ENCODE results near the gene CARD19.
"Not testable (repeated sequence)": the region's sequence is repeated elsewhere in the genome, so short reads cannot be mapped to it uniquely, and the experiment has no call there.

Gene CARD19

DNA sequence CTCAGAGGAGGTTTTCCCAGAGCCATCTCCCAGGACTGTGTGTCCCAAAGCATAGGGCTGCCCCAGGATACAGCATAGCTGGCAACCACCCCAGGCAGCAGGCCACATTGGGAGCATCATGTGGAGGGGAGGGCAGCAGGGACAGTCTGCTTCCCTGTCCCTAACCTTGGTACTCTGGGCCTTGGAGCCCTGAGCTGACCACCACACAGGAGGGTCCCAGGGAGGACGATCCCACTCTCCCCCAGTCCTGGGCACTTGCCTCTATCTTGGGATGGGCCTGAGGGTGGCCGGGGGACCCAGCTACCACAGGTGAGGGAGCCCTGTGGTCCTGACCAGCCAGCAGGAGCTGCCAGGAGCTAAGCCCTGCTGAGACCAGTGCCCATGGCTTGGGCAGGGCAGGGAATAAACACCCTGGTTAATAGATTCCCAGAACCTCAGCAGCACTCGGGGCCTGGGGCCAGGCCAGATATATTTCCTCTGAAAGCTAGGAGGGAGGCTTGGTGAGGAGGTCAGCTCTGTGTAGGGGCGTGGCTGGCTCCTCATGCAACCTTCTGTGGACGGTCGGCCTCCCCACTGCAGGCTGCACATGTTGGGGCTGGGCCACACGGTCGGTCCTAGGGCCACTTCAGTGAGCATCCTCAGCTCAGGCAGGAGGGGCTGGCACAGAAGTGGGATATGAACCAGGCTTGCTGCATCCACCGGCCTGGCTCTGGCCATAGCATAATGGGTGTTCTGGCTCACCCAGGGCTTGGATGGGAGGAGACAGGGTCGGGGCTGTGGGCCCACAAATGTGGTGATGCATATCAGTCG, 33.9 kb downstream of the CARD19 start:
- in situ Hi-C loops (cut with MboI; ENCODE audit: low sequenced_read_pairs) = no loop called here

DNA sequence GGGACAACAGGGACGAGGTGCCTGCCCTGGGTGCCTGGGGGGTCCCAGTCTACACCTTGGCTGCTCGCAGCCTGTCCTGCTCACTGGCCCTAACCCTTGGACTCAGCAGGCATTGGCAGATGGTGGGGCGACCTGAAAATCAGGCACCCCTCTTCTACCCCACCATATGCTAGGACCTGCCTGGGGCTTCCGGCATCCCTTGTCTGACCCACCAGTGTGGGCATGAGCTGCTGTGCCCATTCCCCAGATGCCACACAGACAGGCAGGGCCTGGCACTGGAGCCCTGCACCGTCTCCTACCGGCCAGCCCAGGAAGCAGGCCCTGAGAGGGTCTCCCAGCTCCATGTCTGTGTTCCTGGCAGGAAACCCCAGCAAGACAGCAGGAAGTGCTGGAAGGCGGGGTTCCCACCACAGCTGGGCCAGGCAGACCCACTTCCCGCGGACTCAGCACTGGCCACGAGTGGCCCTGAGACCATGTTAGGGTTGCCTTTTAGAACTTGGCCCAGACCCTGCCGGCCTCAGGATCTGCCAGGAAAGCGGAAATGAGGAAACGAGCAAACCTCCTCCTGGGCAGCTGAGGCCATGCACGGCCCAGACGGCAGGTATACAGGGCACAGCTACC, 35.0 kb downstream of the CARD19 start:
- in situ Hi-C loops (cut with MboI; ENCODE audit: low sequenced_read_pairs) = no loop called here

DNA sequence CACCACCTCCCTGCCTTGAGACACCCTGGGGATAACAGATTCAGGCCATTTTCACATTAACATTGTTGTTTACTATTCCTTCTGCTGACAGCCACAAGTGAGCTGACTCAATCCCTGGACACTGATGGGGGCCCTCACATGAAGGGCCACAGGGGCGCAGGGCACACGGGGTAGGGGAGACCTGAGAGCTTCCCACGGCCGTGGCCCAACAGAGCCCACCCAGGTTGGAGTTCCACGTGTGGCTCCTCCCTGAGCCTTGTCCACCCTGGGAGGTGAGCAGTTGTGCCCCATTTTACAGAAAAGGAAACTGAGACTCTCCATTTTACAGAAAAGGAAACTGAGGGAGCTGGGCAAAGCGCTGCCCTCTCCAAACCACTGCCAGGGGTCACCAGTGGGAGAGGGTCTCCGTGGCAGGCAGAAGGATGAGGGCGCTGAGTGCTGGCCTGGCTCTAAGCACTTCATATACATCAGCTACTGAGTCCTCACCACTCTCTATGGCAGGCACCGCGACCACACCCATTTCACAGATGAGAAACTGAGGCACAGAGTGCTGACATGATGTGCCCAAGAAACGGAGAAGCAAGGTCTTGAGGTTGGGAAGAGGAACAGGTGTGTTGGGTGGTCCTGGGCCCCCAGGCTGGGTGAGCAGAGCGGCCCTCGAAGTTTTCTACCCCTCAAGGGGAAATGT, 35.7 kb downstream of the CARD19 start:
- in situ Hi-C loops (cut with MboI; ENCODE audit: low sequenced_read_pairs) = no loop called here

DNA sequence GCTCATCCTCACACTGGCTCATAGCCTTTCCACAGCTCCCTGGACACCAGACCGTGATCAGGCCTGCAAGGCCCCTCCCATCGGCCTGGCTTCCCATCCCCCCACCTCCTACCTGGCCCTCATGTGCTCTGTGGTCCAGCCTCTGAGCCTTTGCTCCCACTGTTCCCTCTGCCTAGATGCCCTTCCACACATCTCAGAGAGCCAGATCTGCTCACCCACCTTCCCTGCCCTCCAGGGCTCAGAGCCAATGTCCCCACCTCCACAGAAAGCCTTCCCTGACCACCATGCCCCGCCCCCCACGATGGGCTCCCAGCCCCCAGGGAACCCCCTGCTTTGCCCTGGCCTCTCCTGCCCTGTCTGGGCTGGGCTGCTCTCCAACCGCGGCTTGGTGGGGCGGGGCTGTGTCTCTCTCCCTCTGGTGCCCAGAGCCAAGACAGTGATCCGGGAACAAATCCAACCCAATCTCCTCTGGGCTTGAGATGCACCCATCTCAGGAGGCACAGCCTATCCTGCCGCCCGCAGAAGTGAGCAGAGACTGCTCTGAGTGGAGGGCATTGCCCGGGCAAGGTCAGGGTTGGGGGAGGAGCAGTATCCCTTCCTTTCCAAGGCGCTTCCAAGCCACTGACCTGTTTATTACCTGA, 36.4 kb downstream of the CARD19 start:
- in situ Hi-C loops (cut with MboI; ENCODE audit: low sequenced_read_pairs) = no loop called here

DNA sequence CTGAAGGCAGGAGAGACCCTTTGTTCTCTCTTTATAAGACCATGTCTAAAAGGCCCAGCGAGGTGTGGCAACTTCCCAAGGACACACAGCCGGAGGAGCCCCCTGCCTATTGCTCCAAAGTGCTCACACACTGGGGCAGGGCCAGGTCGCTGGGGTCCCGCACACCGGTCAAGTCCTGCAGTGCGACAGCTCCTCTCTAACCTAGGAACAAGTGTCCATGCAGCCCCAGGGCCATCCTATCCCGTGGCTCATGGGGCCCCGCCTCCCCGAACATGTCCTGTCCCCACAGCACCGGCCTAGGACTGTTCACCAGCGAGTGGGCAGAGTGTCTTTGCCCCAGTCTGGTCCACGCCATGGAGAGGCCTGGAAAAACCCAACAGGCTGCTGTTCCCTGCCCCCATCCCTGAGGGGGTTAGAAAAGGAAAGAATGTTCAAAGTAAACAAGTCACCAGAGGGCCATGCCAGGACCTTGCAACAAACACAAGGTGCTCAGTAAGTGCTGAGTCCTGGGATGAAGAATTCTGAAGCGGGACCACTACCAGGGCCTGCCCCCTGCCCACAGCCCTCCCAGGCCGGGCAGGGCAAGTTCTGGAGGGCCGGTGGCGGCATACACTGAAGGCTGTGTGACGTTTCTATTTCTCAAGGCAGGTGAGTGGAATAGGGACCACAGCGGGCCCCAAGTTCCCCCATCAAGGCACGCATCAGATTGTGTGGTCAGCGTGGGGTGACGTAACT, 37.1 kb downstream of the CARD19 start:
- in situ Hi-C loops (cut with MboI; ENCODE audit: low sequenced_read_pairs) = no loop called here

DNA sequence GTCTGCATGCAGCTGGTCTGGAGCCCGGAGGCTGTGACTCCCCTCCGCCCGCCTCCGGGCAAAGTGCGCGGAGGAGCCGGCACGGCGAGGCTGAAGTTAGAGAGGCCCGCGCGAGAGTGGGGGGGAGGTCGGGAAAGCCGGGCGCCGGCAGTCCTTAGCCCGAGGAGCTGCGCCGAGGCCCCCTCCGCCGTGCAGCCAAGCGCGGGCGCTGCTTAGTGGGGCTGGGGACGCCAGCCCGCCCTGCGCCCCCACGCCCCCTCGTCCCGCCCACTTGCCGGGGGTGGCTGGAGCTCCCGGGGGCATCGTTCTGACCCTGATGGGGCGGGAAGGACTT, 37.6 kb downstream of the CARD19 start:
- in situ Hi-C loops (cut with MboI; ENCODE audit: low sequenced_read_pairs) = no loop called here

DNA sequence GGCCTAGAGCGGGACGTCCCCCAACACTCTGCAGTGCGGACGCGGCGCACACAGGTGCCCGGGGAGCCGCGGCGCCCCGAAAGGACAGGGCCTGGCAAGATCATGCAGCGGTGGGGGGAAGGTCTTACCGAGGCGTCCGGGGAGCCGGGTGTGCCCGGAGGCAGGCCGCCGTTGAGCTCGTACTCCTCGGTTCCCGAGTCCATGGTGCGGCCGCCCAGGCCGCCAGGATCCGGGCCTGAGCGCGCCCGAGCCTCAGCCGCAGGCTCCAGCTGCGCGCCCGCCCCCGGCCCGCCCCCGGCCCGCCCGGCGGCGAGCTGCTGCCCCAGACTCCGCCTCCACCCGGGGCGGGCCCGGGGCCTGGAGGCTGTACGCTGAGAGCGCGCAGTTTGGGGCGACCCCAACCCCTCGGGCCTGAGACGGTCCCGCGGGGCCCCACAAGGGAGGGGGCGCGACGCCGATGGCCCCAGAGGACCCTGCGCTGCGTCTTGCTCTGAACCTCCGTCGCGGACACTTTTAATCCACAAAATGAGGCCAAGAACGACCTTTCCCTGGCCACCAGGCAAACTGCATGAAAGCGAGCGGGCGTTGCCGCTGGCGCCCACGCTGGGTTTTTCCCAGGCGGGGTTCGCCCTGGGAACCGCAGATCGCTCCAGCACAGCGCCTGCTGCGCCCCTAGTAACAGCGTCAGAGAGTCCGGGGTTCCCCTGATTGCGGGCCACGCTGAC, 38.2 kb downstream of the CARD19 start, which contains the start of gene NINJ1:
Gene NINJ1, minus strand, starts transcription at position 237 of the 725 bp plus-strand sequence. Its CDS starts 34 bp downstream, at position 203.
- in situ Hi-C loops (cut with MboI; ENCODE audit: low sequenced_read_pairs) = no loop called here

DNA sequence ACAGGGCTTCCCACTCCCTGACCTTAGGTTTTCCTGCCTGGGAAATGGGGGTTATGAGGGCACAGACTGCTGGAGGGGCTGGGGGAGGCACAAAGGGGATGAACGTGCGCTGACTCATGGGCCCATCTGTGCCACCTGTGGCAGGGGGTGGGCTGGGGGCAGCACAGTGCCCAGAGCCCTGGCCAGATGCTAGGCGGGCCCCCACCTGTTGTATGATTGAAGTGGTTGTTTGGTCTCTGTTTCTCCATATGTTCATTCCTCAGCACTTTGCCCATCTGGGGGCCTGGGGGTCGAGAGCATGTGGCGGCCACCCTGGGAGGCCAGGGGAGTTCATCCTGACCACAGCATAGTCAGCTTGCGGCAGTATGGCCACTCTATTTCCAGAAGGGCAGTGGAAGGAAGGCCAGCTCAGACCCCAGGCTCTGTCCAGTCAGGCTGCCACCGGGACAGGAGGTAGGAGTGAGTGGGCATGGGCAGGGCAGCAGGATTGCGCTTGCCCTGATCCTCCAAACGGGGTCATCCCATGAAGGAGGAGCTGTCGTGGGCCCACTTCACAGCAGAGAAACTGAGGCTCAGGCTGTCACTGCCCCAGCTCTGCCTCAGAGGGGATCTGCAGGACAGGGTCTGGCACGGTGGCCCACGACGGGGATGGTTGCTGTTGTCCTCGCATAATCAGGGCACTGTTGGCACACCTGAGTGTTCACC, 38.9 kb downstream of the CARD19 start:
- in situ Hi-C loops (cut with MboI; ENCODE audit: low sequenced_read_pairs) = no loop called here

DNA sequence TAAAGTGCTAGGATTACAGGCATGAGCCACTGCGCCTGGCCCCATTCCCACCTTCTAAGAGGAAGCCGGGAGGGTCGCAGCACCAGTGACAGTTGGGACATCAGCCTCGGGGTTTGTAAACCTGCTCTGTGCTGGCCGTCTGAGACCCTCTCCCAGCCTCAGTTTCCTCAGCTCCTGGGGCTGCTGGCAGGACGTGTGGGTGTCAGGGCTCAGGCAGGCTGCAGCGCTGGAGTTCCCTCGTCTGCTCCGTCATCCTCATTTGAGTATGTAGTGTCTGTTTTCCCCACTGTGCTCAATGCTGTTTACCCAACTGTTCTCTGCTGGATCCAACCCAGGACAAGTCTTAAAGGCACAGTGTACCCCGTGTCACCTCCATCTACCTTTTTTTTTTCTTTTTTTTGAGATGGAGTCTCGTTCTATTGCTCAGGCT, 40.0 kb downstream of the CARD19 start:
- in situ Hi-C loops (cut with MboI; ENCODE audit: low sequenced_read_pairs) = no loop called here

DNA sequence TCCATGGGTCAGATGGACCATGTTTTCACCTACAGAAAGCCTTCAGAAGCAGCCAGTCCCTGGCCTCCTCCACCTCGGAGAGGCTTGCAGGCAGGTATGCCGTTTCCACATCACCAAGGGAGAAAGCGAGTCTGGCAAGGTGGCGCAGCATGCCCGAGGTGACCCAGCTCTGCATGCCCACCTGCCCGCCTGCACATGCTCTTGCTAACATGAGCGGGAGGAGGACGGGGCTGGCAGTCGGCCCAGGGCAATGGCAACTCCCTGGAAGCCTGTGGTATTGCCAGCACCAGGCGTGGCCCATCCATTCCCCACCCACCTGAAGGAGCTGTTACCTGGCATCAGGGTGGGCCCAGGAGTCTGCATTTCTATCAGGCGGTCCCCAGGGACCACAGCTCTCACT, 41.3 kb downstream of the CARD19 start:
- in situ Hi-C loops (cut with MboI; ENCODE audit: low sequenced_read_pairs) = no loop called here

DNA sequence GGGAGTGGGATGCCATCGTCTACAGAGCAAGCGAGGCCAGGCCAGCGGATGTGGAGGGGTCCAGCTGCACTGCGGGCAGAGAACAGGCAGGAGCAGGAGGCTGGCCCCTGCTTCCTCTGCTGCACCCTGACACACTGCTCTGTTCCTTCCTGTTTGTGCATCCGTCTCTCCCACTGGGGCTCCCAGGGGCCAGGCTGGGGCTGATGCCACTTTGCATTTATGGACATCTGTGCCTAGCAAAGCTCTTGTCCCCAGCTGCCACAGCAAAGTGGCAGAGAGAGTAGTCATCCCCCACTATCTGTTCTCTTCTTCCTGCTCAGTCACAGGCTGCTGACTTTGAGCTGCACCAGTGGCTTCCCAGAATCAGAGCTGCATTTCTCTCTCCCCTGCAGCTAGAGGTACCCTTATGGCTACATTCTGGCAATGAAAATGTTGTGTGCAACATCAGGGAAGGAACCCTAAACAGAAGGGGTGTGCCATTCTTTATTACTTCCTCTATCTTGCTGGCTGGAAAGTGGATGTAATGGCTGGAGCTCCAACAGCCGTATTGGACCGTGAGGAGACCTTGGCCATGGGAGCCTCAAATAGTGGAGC, 42.3 kb downstream of the CARD19 start:
- in situ Hi-C loops (cut with MboI; ENCODE audit: low sequenced_read_pairs) = no loop called here

DNA sequence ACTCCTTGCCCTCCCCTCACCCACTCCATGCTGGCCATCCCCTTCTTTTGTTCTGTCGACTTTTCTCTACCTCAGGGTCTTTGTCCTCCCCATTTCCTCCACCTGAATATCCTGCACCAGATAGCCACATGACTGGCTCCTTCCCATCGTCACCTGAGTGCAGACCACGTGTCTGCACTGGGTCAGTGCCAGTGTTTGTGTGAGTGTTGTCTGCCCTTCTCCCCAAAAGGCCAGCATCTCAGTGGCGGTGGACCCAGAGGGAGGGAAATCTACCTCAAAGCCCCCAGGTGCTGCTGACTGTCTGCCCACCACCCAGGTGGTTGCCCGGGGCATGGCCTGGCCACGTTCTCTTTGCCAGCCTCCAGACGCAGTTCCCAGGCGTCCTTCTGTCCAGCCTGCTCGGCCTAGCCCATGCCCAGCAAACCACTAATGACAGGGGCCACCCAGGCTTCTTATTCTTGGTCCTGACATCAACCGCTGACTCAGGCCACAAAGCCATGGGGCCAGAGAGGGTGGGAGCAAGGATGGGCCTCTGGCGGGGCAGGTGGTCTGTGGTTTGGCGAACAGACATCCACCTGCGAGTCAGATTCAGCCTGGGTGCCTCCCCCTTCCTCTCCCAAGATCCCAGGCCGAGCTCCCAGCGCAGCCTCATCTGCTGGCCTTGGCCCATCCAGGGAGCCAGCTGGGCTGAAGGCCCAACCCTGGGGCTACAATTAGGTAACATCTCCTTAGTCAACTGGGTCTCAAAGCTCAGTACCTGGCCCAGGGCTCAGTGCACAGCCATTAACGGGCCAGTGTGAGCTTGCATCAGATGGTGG, 43.6 kb downstream of the CARD19 start:
- in situ Hi-C loops (cut with MboI; ENCODE audit: low sequenced_read_pairs) = no loop called here

DNA sequence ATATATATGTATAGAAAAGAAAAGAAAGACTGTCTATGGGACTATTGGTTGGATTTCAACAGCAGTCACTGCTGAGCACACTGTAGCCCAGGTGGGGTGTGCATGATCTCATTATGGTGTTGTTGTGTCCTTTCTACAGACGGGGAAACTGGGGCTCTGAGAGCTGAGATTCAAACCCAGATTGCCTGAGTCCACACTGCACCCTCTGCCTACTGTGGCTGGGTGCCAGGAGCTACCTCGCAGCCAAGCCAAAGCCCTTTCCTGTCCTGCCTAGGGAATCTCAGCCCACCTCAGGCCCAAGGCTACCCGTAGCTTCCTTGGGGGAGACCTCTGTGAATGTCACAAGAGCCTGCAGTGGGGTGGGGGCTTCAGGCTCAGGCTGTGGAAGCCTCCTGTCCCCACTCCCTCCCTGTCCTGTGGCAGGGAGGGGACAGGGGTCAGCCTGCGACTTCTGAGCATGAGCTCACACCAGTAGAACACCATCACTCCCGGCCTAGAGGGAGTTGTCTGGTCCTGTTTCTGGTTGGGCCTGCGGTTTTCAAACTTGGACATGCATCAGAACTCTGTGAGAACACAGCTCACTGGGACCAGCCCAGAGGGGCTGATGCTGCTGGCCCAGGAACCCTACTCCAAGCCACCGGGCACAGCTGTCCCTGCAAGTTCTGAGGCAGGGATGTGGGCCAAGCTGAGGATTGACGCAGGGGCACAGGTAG, 45.9 kb downstream of the CARD19 start:
- in situ Hi-C loops (cut with MboI; ENCODE audit: low sequenced_read_pairs) = no loop called here

DNA sequence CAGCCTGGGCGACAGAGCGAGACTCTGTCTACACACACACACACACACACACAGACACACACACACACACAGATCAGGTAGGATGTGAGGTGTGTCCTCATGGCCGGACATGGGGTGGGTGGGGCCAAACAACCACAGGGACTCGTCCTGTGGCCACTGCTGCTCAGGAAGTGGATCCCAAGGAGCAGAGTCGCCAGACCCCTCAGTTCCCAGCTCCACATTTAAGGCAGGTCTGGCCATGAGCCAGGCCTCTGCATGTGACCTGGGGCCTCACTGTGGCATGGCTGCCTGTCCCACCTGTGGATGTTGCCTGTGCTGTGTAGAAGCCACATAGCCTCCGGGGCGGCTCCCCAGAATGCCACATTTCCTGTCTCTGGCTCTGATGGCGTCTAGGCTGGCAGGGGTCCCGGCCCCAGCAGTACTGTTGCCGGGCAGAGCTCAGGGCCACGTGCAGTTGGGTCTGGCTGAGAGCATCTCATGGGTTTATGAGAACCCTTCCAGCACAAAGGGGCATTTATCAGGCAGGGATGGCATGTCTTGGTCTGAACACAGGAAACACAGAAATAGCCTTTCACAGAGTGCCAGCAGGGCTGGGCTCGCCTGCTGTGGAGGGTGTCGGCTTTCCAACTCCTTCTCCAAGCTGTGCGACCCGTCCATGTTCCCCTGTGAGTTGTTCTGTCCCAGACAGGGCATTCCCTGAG, 48.0 kb downstream of the CARD19 start:
- in situ Hi-C loops (cut with MboI; ENCODE audit: low sequenced_read_pairs) = no loop called here

DNA sequence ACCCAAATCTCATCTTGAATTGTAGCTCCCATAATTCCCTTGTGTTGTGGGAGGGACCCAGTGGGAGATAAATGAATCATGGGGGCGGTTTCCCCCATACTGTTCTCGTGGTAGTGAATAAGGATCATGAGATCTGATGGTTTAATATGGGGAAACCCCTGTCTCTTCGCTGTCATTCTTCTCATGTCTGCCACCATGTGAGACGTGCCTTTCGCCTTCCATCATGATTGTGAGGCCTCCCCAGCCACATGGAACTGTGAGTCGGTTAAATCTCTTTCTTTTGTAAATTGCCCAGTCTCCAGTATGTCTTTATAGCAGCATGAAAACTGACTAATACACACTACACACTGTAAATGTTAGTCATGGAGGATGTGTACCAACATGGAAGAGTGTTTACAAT, 50.7 kb downstream of the CARD19 start:
- in situ Hi-C loops (cut with MboI; ENCODE audit: low sequenced_read_pairs) = not testable (repeated sequence)

DNA sequence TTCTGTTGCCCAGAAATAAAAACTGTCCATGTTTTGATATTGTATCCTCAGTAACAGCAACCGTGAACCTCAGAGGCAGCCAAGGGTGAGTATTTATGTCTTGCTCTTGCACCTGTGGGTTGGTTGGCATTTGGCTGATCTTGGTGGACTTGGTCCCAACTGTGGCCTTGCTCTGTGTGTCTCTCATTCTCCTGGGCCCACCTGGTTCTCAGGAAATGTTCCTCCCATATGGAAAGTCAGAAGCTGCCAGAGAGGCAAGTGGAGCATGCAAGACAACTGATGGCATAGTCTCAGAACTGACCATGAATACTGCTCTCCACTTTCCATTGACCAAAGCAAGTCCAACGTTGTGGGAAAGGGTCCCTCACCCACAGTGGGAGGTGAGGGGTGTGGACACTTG, 51.6 kb downstream of the CARD19 start:
- in situ Hi-C loops (cut with MboI; ENCODE audit: low sequenced_read_pairs) = no loop called here

DNA sequence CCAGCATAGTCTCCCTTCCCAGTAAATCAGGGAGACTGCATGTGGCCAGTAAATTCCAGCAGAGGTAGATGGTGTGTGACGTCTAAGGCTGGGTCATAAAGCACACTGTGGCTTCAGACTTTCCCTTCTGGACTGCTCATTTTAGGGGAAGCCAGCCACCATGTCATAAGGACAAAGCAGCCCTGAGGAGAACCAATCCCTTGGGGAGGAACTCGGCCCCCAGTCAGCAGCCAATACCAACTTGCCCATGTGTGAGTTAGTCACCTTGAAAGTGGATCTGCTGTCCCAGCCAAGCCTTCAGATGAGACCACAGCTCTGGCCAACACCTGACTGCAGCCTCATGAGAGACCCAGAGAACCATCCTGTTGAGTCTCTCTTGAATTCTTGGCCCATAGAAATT, 52.7 kb downstream of the CARD19 start:
- in situ Hi-C loops (cut with MboI; ENCODE audit: low sequenced_read_pairs) = no loop called here

All from HL-60/S4 treated with retinoic acid at 250 ng/mL for 4 days and 3 days (cell line).